ENCODE measurements around the gene FZD10.

The FZD10 gene

GRCh38 chr12:130214686-130215395, 52.6 kb downstream of the FZD10 start:
- DNase-seq = no peak

Measured in NCI-H2029 treated with DMSO at 0.1 percent for 48 hours (cell line).